Kidney (tissue), 14 donors: ENCODE measurements around the gene CD69. TPM values are rescaled to one million over a fixed set of nuclear protein-coding genes. Genes with fewer than 3 reads are reported as not detected.
"Not testable (repeated sequence)": the region's sequence is repeated elsewhere in the genome, so short reads cannot be mapped to it uniquely, and the experiment has no call there.

ENCODE experiments used
- DNase-seq, 5 donors: peaks; one replicate each; pipeline ENCODE4 v3.0.0-alpha.2; 2013 to 2020
- FAIRE-seq: peaks from 2 replicates; lab custom pipeline; 2012; peaks lifted over from hg19 to GRCh38; lab: Jason Lieb, UNC
- H3K27ac ChIP-seq, 2 donors: one replicate each; pipeline ENCODE4 v1.7.0; 2013; ENCODE audit warnings: low read depth in 2 of 2, low read length in 2 of 2, inconsistent platforms in 1 of 2
- H3K27me3 ChIP-seq: one replicate; pipeline ENCODE4 v1.7.1; 2013; ENCODE audit warnings: low read length, inconsistent platforms; ENCODE audit not compliant: control insufficient read depth, insufficient read depth
- H3K36me3 ChIP-seq, 3 donors: one replicate each; pipeline versions ENCODE4 v1.7.0 to v1.7.1; 2013; ENCODE audit warnings: low read length in 3 of 3, control low read depth in 1 of 3, inconsistent platforms in 1 of 3; ENCODE audit not compliant: insufficient read depth in 3 of 3, control insufficient read depth in 2 of 3
- H3K4me1 ChIP-seq, 3 donors: one replicate each; pipeline versions ENCODE4 v1.7.0 to v1.7.1; 2013; ENCODE audit warnings: low read length in 3 of 3, inconsistent platforms in 1 of 3, low read depth in 1 of 3; ENCODE audit not compliant: control insufficient read depth in 2 of 3, insufficient read depth in 2 of 3
- H3K4me3 ChIP-seq, 3 donors: one replicate each; pipeline versions ENCODE4 v1.7.0 to v1.8.1; 2013; ENCODE audit warnings: low read length in 3 of 3, control low read depth in 1 of 3, inconsistent platforms in 1 of 3
- H3K9ac ChIP-seq, 3 donors: one replicate each; pipeline versions ENCODE4 v1.7.0 to v1.7.1; 2013; ENCODE audit warnings: low read length in 3 of 3, control low read depth in 1 of 3, inconsistent platforms in 1 of 3
- H3K9me3 ChIP-seq, 3 donors: one replicate each; pipeline versions ENCODE4 v1.7.0 to v1.7.1; 2013; ENCODE audit warnings: low read length in 3 of 3, control low read depth in 1 of 3, inconsistent platforms in 1 of 3; ENCODE audit not compliant: control insufficient read depth in 2 of 3, insufficient read depth in 1 of 3
- CTCF ChIP-seq: IDR thresholded peaks from 3 replicates; pipeline ENCODE4 v1.5.1; 2012; ENCODE audit warnings: mild to moderate bottlenecking, moderate library complexity, borderline replicate concordance; ENCODE audit not compliant: insufficient read depth; ENCODE audit errors: extremely low read depth
- intact Hi-C: fragments of 100-400 bp; cut with DNase I; formaldehyde crosslinking; loops from one replicate; pipeline ENCODE4 v1.11.1; 2022
- polyA plus RNA-seq: library from polyadenylated mRNA; stranded (reverse); fragments of 350-450 nt; fragmentation: Illumina TruSeq; extraction: RNeasy Lipid Tissue Mini Kit (QIAGEN cat#74804); gene quantifications from one replicate; pipeline ENCODE4 v1.2.3, GENCODE V29; 2014; ENCODE audit warnings: low read depth, low replicate concordance; ENCODE audit not compliant: insufficient read depth
- total RNA-seq: library from RNA; stranded (reverse); fragmentation: NEBNext Ultra II Directional; extraction: Animal tissue kit (Norgen Biotek cat#: 25700); gene quantifications from one replicate; pipeline ENCODE4 v1.2.1, GENCODE V29; 2021
- donor health status: control.
- donor health status: control.
- donor health status: control.
- donor health status: control.
- donor health status: control.
- donor health status: DM: yes; HTN: yes; CAD: no.
- donor health status: Normal renal cell carcinoma (clear cell type).

The CD69 gene
- total and polyA plus RNA-seq, 2 donors from 2014 or later: 2.2 to 25.0 TPM

GRCh38 chr12:9706086-9706685 lies 54.5 kb downstream of the CD69 start:
- Histone ChIP-seq H3K9ac (no peak overlapping the region), H3K27ac (no peak overlapping the region), H3K4me3 (no peak overlapping the region), H3K4me1 (no peaks in the 10 kb centered on the region), H3K36me3 (no peaks in the 10 kb centered on the region), H3K9me3 (no peaks in the 10 kb centered on the region), H3K27me3 (no peaks in the 10 kb centered on the region)
- intact Hi-C loops: loop anchor here (5.0 to 10.0 kb wide), 2 partner anchors 74 to 371 kb away; no protein-coding TSS in a partner anchor
- FAIRE-seq: no peak
- DNase-seq: no peak
- no peak for TF ChIP-seq CTCF

GRCh38 chr12:9704561-9704960 lies 56.1 kb downstream of the CD69 start:
- FAIRE-seq, H3K9ac ChIP-seq, H3K27ac ChIP-seq, H3K4me1 ChIP-seq, H3K9me3 ChIP-seq, DNase-seq, H3K27me3 ChIP-seq, H3K36me3 ChIP-seq, H3K4me3 ChIP-seq: not testable (repeated sequence)
- intact Hi-C loops: loop anchor here (10.0 kb wide), 1 partner anchor 370 kb away; no protein-coding TSS in a partner anchor

Other genes starting within 250 kb of the CD69 start
- gene KLRB1, start 153.0 kb downstream of the CD69 start, total RNA-seq: 3.0 TPM
- gene KLRB1, start 153.0 kb downstream of the CD69 start, polyA plus RNA-seq: 0.73 TPM
- 22.4 TPM for gene CLEC2D, start 91.2 kb downstream of the CD69 start, total RNA-seq
- 2.5 TPM for gene CLEC2D, start 91.2 kb downstream of the CD69 start, polyA plus RNA-seq
- 2.1 TPM for gene CLECL1, start 27.8 kb downstream of the CD69 start, total RNA-seq
- gene CLECL1, start 27.8 kb downstream of the CD69 start, polyA plus RNA-seq: not detected
- 2.0 TPM for gene KLRF1, start 66.6 kb upstream of the CD69 start, total RNA-seq
- 2.0 TPM for gene KLRF1, start 66.6 kb upstream of the CD69 start, polyA plus RNA-seq
- 11.8 TPM for gene CLEC2B, start 108.5 kb upstream of the CD69 start, total RNA-seq
- gene CLEC2B, start 108.5 kb upstream of the CD69 start, polyA plus RNA-seq: 7.0 TPM
- not detected for gene KLRF2, start 120.6 kb upstream of the CD69 start, total RNA-seq
- gene KLRF2, start 120.6 kb upstream of the CD69 start, polyA plus RNA-seq: not detected
- not detected for gene CLEC2A, start 171.5 kb upstream of the CD69 start, total RNA-seq
- not detected for gene CLEC2A, start 171.5 kb upstream of the CD69 start, polyA plus RNA-seq
- gene CLEC12A, start 210.5 kb upstream of the CD69 start, total RNA-seq: 4.8 TPM
- 1.3 TPM for gene CLEC12A, start 210.5 kb upstream of the CD69 start, polyA plus RNA-seq
- gene CLEC1B, start 238.2 kb upstream of the CD69 start, total RNA-seq: not detected
- gene CLEC1B, start 238.2 kb upstream of the CD69 start, polyA plus RNA-seq: not detected
- not detected for gene CLEC12B, start 249.7 kb upstream of the CD69 start, total RNA-seq
- gene CLEC12B, start 249.7 kb upstream of the CD69 start, polyA plus RNA-seq: not detected